NK-92 (cell line): ENCODE results near the gene NDST1.

Experiments used
- DNase-seq: peaks from one replicate; lab custom pipeline; 2025; ENCODE audit not compliant: unreplicated experiment; lab: John Stamatoyannopoulos, UW

The NDST1 gene

GRCh38 chr5:150561571-150562275 is 53.8 kb downstream of the NDST1 start:
- no peak for DNase-seq

GRCh38 chr5:150562832-150563231 is 54.9 kb downstream of the NDST1 start:
- DNase-seq: no peak

GRCh38 chr5:150565868-150566267 is 57.9 kb downstream of the NDST1 start:
- no peak for DNase-seq

DNA sequence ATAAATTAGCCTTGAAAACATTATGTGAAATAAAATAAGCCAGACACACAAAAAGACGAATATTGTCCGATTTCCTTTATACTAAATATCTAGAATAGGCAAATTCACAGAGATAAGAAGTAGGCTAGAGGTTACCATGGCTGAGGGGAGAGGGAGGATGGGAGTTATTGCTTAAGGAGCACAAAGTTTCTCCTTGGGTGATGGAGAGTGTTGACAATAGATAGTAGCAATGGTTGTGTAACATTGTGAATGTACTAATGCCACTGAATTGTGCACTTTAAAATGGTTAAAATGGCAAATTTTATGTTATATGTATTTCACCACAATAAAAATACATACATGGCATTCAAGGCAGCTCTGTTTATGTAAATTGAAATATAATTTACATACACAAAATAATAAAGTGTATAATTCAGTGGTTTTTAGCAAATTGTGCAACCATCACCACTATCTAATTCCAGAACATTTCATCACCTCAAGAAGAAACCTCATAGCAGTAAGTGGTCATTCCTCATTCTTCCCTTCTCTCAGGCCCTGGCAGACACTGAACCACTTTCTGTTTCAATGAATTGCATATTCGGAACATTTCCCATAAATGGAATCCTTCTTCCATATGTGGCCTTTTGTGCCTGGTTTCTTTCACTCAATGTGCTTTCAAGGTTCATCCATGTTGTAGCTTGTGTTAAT is 59.2 kb downstream of the NDST1 start:
- DNase-seq: no peak

DNA sequence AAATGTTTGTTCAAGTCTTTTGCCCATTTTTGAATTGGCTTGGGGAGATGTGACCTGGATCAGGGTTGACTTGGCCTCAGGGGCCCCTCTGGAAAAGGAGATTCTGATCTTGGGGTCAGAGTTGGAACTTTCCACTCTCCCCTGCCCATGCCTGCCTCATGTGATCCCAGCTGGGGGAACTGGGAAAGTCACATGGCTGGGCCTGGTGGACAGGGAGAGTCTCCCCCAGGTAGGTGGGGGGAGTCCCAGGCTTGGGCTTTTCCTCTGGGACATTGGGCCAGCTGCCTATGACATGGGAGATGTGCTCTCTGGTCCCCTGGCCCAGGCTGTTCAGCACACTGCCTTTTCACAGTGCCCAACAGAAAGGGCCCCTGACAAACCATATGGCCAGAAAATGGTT is 60.7 kb downstream of the NDST1 start:
- DNase-seq: no peak

- no peak for DNase-seq
These were observed 62.4 kb downstream of the NDST1 start for GRCh38 chr5:150570333-150570732.

- DNase-seq: no peak
These were observed 63.9 kb downstream of the NDST1 start for GRCh38 chr5:150571836-150572235.

- DNase-seq: no peak
These were observed 65.3 kb downstream of the NDST1 start for GRCh38 chr5:150573216-150573615.

GRCh38 chr5:150573867-150574817 is 66.2 kb downstream of the NDST1 start:
- no peak for DNase-seq

DNA sequence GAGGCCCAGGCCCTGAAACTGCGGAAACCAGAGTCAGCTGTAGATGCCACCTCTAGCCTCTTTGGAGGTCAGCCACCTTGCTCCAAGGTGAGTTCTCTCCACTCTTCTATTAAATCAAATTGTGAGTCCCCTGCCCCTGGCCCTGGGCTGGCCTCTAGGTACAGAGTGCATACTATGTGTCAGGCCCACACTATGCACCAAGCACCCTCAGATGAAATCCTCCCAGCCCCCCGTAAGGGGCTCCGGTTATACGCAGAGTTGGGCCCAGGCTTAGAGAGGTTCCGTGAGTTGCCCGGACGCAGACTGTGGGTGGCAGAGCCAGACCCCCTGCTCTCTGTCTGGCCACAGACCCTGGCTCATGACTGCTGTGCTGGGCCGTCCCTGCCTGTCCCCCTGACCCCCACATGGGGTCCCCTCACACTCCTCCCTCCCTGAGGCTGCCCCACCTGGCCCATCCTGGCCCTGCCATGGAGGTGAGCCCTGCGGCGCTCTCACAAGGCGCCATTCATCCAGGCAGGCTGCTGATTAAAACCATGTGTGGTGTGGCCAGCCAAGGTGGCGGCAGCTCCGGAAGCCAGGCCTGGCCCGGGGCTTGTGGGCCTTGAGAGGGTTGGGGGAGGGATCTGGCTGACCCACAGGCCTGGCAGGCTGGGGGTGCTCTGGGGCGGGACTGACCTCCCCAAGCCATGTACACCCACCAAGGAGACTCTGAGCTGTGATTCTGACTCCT is 67.1 kb downstream of the NDST1 start:
- no peak for DNase-seq

GRCh38 chr5:150575745-150576448 is 68.0 kb downstream of the NDST1 start:
- no peak for DNase-seq

- DNase-seq: no peak
These were observed 68.6 kb downstream of the NDST1 start for GRCh38 chr5:150576449-150576949.

DNA sequence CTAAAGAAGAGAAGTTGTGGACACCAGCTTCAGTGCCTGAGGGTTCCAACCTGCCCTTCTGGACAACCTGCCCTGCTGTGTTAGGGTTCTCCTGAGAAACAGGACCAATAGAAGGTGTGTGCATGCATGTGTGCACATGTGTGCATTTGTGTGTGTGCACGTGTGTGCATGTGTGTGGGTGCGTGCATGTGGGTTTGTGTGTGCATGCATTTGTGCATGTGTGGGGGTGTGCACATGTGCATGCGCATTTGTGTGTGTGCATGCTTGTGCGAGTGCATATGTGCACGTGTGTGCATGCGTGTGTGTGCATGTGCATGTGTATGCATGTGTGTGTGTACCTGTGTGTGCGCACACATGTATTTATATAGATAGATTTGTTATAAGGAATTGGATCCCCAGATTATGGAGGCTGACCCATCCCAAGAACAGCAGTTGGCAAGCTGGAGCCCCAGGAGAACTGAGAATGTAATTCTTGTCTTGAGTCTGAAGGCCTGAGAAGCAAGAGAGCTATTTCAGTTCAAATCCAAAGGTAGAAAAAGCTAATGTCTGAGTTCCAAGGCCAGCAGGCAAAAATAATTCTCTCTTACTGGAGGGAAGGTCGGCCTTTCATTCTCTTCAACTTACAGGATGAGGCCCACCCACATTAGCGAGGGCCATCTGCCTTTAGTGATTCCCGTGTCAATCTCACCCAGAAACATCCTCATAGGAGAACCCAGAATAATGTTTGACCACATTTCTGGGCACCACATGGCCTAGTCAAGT is 69.6 kb downstream of the NDST1 start:
- DNase-seq: no peak

- no peak for DNase-seq
These were observed 71.0 kb downstream of the NDST1 start for GRCh38 chr5:150578781-150579461.

GRCh38 chr5:150579462-150580400 is 71.8 kb downstream of the NDST1 start:
- DNase-seq: no peak

DNA sequence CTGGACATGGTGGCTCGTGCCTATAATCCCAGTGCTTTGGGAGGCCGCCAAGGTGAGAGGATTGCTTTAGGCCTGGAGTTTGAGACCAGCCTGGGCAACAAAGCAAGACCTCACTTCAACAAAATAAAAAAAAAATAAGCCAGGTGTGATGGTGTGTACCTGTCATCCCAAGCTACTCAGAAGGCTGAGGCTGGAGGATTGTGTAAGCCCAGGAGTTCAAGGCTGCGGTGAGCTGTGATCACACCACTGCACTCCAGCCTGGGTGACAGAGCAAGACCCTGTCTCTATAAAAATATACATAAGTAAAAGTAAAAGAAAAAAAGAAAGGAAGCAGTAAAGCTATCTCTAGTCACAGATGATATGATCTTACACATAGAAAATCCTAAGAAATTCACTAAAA is 73.0 kb downstream of the NDST1 start:
- no peak for DNase-seq

- DNase-seq: no peak
These were observed 74.5 kb downstream of the NDST1 start for GRCh38 chr5:150582241-150583109.
